Measurements from ENCODE around the gene KRT33B. TPM values are rescaled to one million over a fixed set of nuclear protein-coding genes. Genes with fewer than 3 reads are reported as not detected.
"Not testable (repeated sequence)": the region's sequence is repeated elsewhere in the genome, so short reads cannot be mapped to it uniquely, and the experiment has no call there.

Gene KRT33B
- not detected for total RNA-seq

GRCh38 chr17:41369713-41370112, at the start of gene KRT33B:
Gene KRT33B, minus strand, starts transcription at chr17:41369813. Its CDS starts 63 bp downstream, at chr17:41369750.
- no peak for ATAC-seq

GRCh38 chr17:41418116-41418860, 48.7 kb upstream of the KRT33B start:
- no peak for DNase-seq (ENCODE audit: low spot score)
- no peak for ATAC-seq

More at GRCh38 chr17:41369713-41370112, at the start of gene KRT33B:
- no peak for DNase-seq (ENCODE audit: low spot score)

GRCh38 chr17:41417576-41418015, 48.0 kb upstream of the KRT33B start:
- no peak for ATAC-seq

GRCh38 chr17:41417127-41417526, 47.5 kb upstream of the KRT33B start:
- DNase-seq (ENCODE audit: low spot score) (no peak), ATAC-seq (no peak)

More at GRCh38 chr17:41417576-41418015, 48.0 kb upstream of the KRT33B start:
- DNase-seq (ENCODE audit: low spot score), result no peak

GRCh38 chr17:41416479-41416878, 46.9 kb upstream of the KRT33B start:
- DNase-seq (ENCODE audit: low spot score), result no peak
- no peak for ATAC-seq

DNA sequence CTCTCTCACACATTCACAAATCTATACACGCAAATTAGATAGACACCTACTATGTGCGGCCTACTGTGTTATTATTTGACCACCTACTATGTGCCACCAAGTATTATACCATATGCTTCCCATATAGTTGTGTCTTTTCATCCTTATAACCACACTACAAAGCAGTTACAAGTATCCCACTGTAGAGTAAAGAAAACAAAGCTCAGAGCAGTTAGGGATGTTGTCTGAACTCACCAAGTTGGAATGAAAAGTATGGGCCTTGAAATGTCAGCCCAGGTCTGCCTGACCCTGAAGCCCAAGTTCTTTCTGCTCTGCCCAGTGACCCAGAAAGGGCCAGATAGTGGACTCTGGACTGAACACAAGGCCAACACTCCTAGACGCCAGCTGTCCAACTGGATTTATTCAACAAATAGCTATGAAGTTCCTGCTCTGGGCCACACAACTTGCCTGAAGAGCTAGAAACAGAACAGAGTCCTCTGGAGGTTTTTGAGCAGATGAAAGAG, 46.3 kb upstream of the KRT33B start:
- ATAC-seq (peak; percentile 89), DNase-seq (ENCODE audit: low spot score) (peak; percentile 53)

DNA sequence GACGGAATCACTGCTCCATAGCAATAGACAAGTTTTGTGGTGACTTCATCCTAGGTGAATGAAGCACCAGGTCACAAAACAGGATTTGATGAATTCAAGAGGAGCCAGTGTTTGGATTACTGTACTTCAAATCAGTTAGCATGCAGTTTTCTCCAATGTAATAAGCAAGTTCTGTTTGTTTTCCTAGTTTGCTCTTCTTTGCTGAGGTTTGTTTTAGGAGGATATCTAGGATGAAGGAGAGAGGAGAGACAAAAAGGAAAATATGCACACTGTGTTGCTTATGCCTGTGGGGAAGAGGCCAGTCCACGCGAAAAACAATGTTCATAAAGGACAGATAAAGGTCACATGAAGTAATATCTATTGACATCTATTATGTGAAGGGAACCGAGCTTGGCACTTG, 45.8 kb upstream of the KRT33B start:
- no peak for DNase-seq (ENCODE audit: low spot score)
- peak; percentile 17 for ATAC-seq

DNA sequence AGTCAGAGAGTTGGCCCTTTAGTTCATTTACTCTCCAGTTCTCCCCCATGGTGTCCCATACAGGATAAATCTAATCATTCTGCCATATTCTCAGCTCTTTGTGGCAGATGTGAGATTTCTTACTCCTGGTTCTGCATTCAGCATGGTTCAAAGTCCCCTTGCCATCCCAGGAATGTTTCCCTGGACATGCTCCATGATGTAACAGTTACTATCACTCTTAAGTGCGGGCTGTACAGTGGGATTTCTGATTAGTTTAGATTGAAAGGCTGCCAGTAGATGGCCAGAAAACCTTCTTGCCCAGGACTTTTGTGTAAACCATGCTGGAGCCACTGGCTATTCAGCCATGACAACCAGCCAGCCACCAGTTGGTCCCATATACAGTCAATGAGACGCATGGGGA, 44.4 kb upstream of the KRT33B start:
- ATAC-seq (no peak), DNase-seq (ENCODE audit: low spot score) (no peak)

DNA sequence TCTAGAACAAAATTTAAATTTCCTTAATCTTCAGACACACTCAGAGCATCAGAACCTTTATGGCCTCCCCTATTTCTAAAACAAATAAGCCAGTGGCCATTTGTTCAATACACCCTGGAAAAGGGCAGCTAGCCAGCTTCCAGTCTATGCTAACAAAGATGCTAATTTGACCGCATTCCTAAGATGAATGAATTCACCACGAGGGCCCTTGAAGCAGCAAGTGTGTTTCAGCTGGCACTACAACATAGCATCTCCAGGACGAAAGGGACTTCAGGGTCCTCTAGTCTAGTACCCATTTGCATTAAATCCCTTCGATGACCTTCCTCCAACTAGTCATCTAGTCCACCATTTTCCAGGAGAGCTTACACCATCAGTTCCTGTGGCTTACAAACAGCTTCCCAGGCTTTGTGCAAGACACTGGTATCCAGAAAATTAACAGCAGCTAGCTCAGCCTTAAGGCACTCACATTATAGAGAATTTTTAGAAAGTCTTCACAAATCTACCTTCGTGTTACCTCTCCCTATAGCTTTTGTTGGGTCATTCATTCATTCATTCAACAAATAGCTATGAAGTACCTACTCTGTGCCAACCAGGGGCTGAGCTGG, 43.8 kb upstream of the KRT33B start:
- ATAC-seq, result no peak
- DNase-seq (ENCODE audit: low spot score), result no peak

DNA sequence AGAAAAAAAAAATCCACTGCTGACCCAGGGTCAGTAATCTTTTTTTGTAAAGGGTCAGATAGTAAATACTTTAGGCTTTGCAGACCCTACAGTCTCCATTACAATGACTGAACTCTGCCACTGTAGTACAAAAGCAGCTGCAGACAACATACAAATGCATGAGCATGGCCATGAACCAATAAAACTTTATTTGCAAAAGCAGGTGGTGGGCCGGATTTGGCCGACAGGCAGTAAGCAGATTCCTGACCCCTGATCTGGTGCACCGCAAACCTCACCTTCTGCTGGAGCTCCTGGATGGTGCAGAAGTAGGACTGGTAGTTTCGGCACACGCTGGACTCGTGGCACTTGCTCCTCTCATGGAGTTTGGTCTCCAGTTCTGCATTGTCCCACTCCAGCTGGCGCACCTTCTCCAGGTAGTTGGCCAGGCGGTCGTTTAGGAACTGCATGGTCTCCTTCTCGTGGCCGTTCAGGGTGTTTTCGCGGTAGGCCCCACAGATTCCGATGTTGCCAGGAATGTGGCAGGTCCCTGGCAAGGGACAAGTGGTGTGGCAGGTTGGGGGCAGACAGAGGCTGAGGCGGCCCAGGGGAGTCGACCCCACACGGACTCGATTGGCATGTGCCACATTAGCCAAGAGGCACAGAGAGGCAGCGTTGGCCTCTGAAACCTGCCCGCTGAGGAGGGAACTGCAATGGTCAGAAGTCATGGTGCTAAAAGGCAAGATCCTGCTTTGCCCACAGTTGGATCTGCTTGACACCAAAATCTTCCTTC, 41.6 kb upstream of the KRT33B start:
- DNase-seq (ENCODE audit: low spot score) (no peak), ATAC-seq (no peak)

DNA sequence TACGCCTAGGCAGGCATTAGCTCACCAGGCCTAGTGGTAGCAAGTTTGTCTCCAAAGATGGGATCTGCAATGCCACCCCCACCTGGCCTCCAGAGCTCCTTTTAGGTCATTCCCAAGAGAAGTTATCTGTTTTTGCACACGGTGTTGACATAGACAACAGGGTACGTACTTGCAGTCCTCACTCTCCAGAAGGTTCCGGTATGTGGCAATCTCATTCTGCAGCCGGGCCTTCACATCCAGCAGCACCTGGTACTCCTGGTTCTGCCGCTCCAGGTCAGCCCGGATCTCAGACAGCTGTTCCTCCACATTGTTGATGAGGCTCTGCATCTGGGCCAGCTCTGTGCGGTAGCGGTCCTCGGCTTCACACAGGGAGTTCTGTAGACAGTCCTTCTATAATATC, 37.6 kb upstream of the KRT33B start:
- DNase-seq (ENCODE audit: low spot score), result no peak
- no peak for ATAC-seq

DNA sequence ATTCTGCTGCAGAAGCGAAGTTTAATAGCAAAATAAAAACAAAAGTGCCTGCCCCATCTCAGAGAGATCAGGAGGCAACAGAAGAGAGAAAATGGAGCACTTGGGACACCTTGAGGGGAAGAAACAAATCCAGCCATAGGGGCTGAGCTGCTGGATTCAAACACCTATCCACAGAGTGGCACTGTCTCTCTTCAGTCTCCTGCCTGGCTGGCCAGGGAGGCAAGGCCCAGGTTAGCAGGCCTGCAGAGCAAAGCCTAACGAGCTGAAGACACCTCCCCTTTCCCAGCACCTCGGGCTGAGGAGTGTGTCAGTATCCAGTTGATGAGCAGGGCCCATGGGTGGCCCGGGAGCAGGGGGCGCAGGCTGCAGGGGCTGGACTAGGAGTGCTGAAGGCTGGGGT, 36.6 kb upstream of the KRT33B start:
- no peak for DNase-seq (ENCODE audit: low spot score)
- no peak for ATAC-seq

GRCh38 chr17:41404024-41404671, 34.5 kb upstream of the KRT33B start:
- DNase-seq (ENCODE audit: low spot score) (no peak), ATAC-seq (no peak)

DNA sequence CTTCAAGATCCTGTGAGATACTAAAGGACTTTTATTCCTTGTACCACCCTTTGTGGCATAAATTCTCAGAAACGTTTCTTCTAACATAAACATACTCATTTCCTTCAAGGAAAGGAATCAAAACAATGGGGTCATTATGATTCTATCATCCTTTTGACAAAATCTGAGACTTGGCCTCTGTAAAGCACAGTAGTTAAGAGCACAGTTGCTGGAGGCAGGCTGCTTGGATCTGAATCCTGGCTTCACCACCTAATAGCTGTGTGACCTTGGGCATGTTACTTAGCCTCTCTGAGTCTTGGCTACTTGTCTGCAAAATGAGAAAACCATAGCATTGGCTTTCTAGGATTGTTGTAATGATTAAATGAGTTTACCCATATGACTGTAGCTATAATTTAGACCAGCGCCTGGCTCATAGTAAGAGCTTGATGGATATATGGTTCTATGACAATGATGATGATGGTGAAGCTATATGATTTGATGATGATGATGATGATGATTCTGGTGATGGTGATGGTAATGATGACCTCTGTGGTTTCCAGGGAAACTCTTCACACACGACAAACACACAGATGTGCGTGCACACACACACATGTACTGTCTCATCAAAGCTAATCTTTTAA, 33.9 kb upstream of the KRT33B start:
- no peak for DNase-seq (ENCODE audit: low spot score)

GRCh38 chr17:41402161-41402560, 32.5 kb upstream of the KRT33B start:
- no peak for ATAC-seq
- no peak for DNase-seq (ENCODE audit: low spot score)

More for the DNA sequence above, 33.9 kb upstream of the KRT33B start:
- ATAC-seq, result no peak

- DNase-seq (ENCODE audit: low spot score), result no peak
Measured at GRCh38 chr17:41396996-41397660, 27.5 kb upstream of the KRT33B start, which contains the start of gene KRT31. Gene KRT31, minus strand, starts transcription at chr17:41397608. Its CDS starts 69 bp downstream, at chr17:41397539.

DNA sequence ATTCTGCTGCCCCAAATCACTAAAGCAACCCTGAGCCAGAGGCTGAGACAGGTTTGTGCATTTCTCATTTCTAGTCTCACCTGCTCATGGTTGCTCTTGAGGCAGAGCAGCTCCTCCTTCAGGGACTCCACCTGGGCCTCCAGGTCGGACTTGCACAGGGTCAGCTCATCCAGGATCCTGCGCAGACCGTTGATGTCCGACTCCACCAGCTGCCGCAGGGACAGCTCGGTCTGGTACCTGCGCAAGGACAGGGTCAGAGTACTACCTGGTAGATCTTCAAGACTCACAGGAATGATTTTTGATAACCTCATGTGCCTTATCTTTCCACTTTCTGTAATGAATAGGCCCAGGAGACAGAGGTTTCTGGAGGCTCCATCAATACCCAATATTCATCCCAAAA, 26.7 kb upstream of the KRT33B start:
- ATAC-seq (no peak), DNase-seq (ENCODE audit: low spot score) (no peak)

More at GRCh38 chr17:41396996-41397660, 27.5 kb upstream of the KRT33B start, which contains the start of gene KRT31:
- ATAC-seq, result no peak

GRCh38 chr17:41395611-41396010, 26.0 kb upstream of the KRT33B start:
- no peak for ATAC-seq
- no peak for DNase-seq (ENCODE audit: low spot score)

GRCh38 chr17:41395044-41395443, 25.4 kb upstream of the KRT33B start:
- not testable (repeated sequence) for ATAC-seq; DNase-seq (ENCODE audit: low spot score)

Measured in left lobe of liver (tissue), 2 donors.